ENCODE results near the gene HNRNPH2.

GRCh38 chrX:101365301-101365795, 42.7 kb upstream of the HNRNPH2 start:
- TF ChIP-seq CTCF (IDR thresholded peaks at IDR 0.05; ENCODE audit: low read length) (no peak), EZH2 (optimal IDR thresholded peaks at IDR 0.05; ENCODE audit: low read depth, low read length) (no peak)

Data from MM.1S (cell line).